HepG2 (cell line): ENCODE results near the gene HMGN4. TPM values are rescaled to one million over a fixed set of nuclear protein-coding genes. Genes with fewer than 3 reads are reported as not detected.

Source experiments
- CREB1 ChIP-seq, 2 experiments: fragments of 450-650 bp in 1 of 2; IDR thresholded peaks; 2 replicates each; pipeline ENCODE4 v1.6.1; 2016 to 2017; ENCODE audit warnings: control low read depth in 1 of 2, mild to moderate bottlenecking in 1 of 2, missing compliant biosample characterization in 1 of 2, missing genetic modification characterization in 1 of 2
- CREB3 ChIP-seq: sonication (generic); formaldehyde crosslinking; IDR thresholded peaks from 2 replicates; pipeline ENCODE4 v1.5.0; 2020; ENCODE audit warnings: missing genetic modification reagents
- CSRNP2 ChIP-seq: sonication (generic); formaldehyde crosslinking; conservative IDR thresholded peaks from 2 replicates; pipeline ENCODE4 v1.8.0; 2022; ENCODE audit warnings: low read depth, missing genetic modification reagents
- ELF1 ChIP-seq: sonication (generic); formaldehyde crosslinking; IDR thresholded peaks from 2 replicates; pipeline ENCODE4 v1.4.0; 2020; ENCODE audit warnings: missing genetic modification reagents
- GABPA ChIP-seq, 2 experiments: IDR thresholded peaks; 2 replicates each; pipeline ENCODE4 v1.6.1; 2011 to 2016; ENCODE audit warnings: low read depth in 2 of 2, low read length in 1 of 2, missing biosample characterization in 1 of 2, missing genetic modification characterization in 1 of 2
- IRF2 ChIP-seq: IDR thresholded peaks from 2 replicates; pipeline ENCODE4 v1.6.1; 2018; ENCODE audit warnings: missing genetic modification reagents, missing compliant biosample characterization
- MBNL3 ChIP-seq: fragments of 250-450 bp; sonication (Bioruptor Pico); conservative IDR thresholded peaks from 2 replicates; pipeline ENCODE4 v1.8.0; 2022; ENCODE audit warnings: mild to moderate bottlenecking, inconsistent platforms
- MTA1 ChIP-seq: sonication (generic); formaldehyde crosslinking; IDR thresholded peaks from 2 replicates; pipeline ENCODE4 v1.4.0; 2020; ENCODE audit warnings: missing genetic modification reagents, mild to moderate bottlenecking, borderline replicate concordance
- POGK ChIP-seq: sonication (generic); formaldehyde crosslinking; conservative IDR thresholded peaks from 2 replicates; pipeline ENCODE4 v1.8.0; 2022; ENCODE audit warnings: mild to moderate bottlenecking, moderate library complexity, missing genetic modification reagents
- PPARG ChIP-seq: conservative IDR thresholded peaks from 2 replicates; pipeline ENCODE4 v1.6.1; 2016; ENCODE audit warnings: missing biosample characterization, missing genetic modification reagents
- SMYD3 ChIP-seq: sonication (generic); formaldehyde crosslinking; IDR thresholded peaks from 2 replicates; pipeline ENCODE4 v1.8.1; 2023; ENCODE audit warnings: mild to moderate bottlenecking, missing genetic modification reagents
- STAG1 ChIP-seq: sonication (generic); formaldehyde crosslinking; IDR thresholded peaks from 2 replicates; pipeline ENCODE4 v1.4.0; 2020; ENCODE audit warnings: missing genetic modification reagents
- TAF15 ChIP-seq: fragments of 200-400 bp; formaldehyde crosslinking; IDR thresholded peaks from one replicate; pipeline ENCODE4 v1.6.1; 2018; ENCODE audit warnings: mild to moderate bottlenecking, low read depth, low read length; ENCODE audit not compliant: poor library complexity, severe bottlenecking
- ZFP36 ChIP-seq: fragments of 150-350 bp; IDR thresholded peaks from 2 replicates; pipeline ENCODE4 v1.6.1; 2018; ENCODE audit warnings: borderline replicate concordance, low read length, low read depth; ENCODE audit not compliant: partially characterized antibody
- ZFP37 ChIP-seq: sonication (generic); formaldehyde crosslinking; IDR thresholded peaks from 2 replicates; pipeline ENCODE4 v1.4.0; 2020; ENCODE audit warnings: missing genetic modification reagents, borderline replicate concordance
- ZMYM2 ChIP-seq: sonication (generic); formaldehyde crosslinking; IDR thresholded peaks from 2 replicates; pipeline ENCODE4 v1.8.0; 2022; ENCODE audit warnings: mild to moderate bottlenecking, missing genetic modification reagents
- ZNF260 ChIP-seq: sonication (generic); formaldehyde crosslinking; IDR thresholded peaks from 2 replicates; pipeline ENCODE4 v1.4.0; 2020; ENCODE audit warnings: missing genetic modification reagents, low read depth, mild to moderate bottlenecking, borderline replicate concordance
- ZNF513 ChIP-seq: sonication (generic); formaldehyde crosslinking; conservative IDR thresholded peaks from 2 replicates; pipeline ENCODE4 v1.5.0; 2020; ENCODE audit warnings: missing genetic modification reagents
- ZNF552 ChIP-seq: sonication (generic); formaldehyde crosslinking; IDR thresholded peaks from 2 replicates; pipeline ENCODE4 v1.9.0; 2022; ENCODE audit warnings: missing genetic modification reagents, mild to moderate bottlenecking, borderline replicate concordance
- ZNF577 ChIP-seq: sonication (generic); formaldehyde crosslinking; IDR thresholded peaks from 2 replicates; pipeline ENCODE4 v1.4.0; 2020; ENCODE audit warnings: mild to moderate bottlenecking, low read depth, missing genetic modification reagents, borderline replicate concordance
- ZNF619 ChIP-seq: sonication (generic); formaldehyde crosslinking; IDR thresholded peaks from 2 replicates; pipeline ENCODE4 v1.4.0; 2020; ENCODE audit warnings: mild to moderate bottlenecking, missing genetic modification reagents
- ZNF652 ChIP-seq: IDR thresholded peaks from 2 replicates; pipeline ENCODE4 v1.6.1; 2016; ENCODE audit warnings: low read depth, borderline replicate concordance
- polyA plus RNA-seq, 8 experiments: library from polyadenylated mRNA; depleted of rRNA in 3 of 8; stranded (reverse) in 7 of 8; unstranded in 1 of 8; fragments of >200 nt; fragmentation: Illumina TruSeq in 4 of 8; extraction: Trizol in 4 of 8; gene quantifications; 2 replicates each; pipeline versions ENCODE4 v1.2.1 to v1.2.3, GENCODE V29; 2011 to 2016; ENCODE audit warnings: low read depth in 4 of 8, missing spikeins in 1 of 8, mixed read lengths in 1 of 8; ENCODE audit not compliant: insufficient read depth in 1 of 8
- total RNA-seq, 5 experiments: library from RNA; depleted of rRNA; stranded (reverse); fragments of >200 nt; fragmentation: Illumina TruSeq; extraction: Trizol; gene quantifications; 2 replicates each; pipeline ENCODE4 v1.2.3, GENCODE V29; 2016; ENCODE audit warnings: low read depth in 1 of 5

The HMGN4 gene
- total and polyA plus RNA-seq, 2 of the 13 experiments (the other 11 are each of a cell fraction or from before 2014, with no cell fraction given): 39.9 to 52.1 TPM

- TF ChIP-seq CSRNP2 (CRISPR knock-in tag): no peak
- TF ChIP-seq ZNF577 (CRISPR knock-in tag): no peak
- TF ChIP-seq IRF2 (CRISPR knock-in tag): no peak
- TF ChIP-seq STAG1: no peak
- no peak for TF ChIP-seq PPARG (CRISPR knock-in tag)
- TF ChIP-seq CREB1 (IDR thresholded peaks at IDR 0.05): 0 out of 2 replicates have a peak, but pooled peaks have one; percentile 8
- TF ChIP-seq CREB1 (CRISPR knock-in tag; IDR thresholded peaks at IDR 0.05): no peak
- no peak for TF ChIP-seq GABPA (IDR thresholded peaks at IDR 0.05; ENCODE audit: low read depth, low read length)
- TF ChIP-seq GABPA (CRISPR knock-in tag; IDR thresholded peaks at IDR 0.05; ENCODE audit: low read depth): no peak
- TF ChIP-seq ZFP37: no peak
- no peak for TF ChIP-seq TAF15
- TF ChIP-seq ZNF552: no peak
- no peak for TF ChIP-seq ZMYM2 (CRISPR knock-in tag)
- no peak for TF ChIP-seq ZNF619
- 0 out of 2 replicates have a peak, but pooled peaks have one; percentile 14 for TF ChIP-seq CREB3 (CRISPR knock-in tag)
- no peak for TF ChIP-seq ELF1 (CRISPR knock-in tag)
- no peak for TF ChIP-seq MTA1 (CRISPR knock-in tag)
- TF ChIP-seq ZNF513 (CRISPR knock-in tag): no peak
- TF ChIP-seq POGK: no peak
- no peak for TF ChIP-seq ZNF652 (CRISPR knock-in tag)
- TF ChIP-seq ZNF260 (CRISPR knock-in tag): no peak
- TF ChIP-seq SMYD3 (CRISPR knock-in tag): no peak
- no peak for TF ChIP-seq ZFP36
- TF ChIP-seq MBNL3 (CRISPR knock-in tag): no peak
These were observed 1.5 kb upstream of the HMGN4 start (continued) for GRCh38 chr6:26536571-26537159.
